ENCODE results near the gene SERPINA9. TPM values are rescaled to one million over a fixed set of nuclear protein-coding genes. Genes with fewer than 3 reads are reported as not detected.

The SERPINA9 gene
- total RNA-seq, 1 experiment from 2014 or later, result not detected

DNA sequence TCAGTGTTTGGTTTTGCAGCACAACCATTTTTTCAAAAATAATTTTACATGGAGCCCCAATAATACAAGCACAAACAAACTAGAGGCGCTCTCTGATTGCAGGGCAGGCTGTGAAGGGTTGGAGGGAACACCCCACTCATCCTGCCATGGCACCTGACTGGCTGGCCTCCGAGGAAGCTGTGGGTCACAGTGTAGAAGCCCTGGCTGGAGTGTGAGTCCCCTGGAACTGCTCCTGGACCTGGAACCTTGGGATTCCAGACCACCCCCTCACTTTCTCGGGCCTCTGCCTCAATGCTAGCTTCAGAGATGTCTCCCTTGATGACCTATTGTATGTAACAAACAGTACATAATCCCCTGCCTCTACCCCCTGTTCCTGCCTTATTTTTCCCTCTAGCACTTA, 48.1 kb upstream of the SERPINA9 start:
- ChIA-PET POLR2A (no interaction called here), RAD21 (ENCODE audit: low non-redundant PET in 1 of 2, low total read pairs in 2 of 2, uncharacterized antibody in 2 of 2, unreplicated experiment in 2 of 2) (no interaction called here)
- no peak for ATAC-seq

More for the DNA sequence above, 48.1 kb upstream of the SERPINA9 start:
- H3K9ac ChIP-seq (ENCODE audit: low read length), result no peak overlapping the region
- no TSS peak for BruUV-seq (replicated peaks)
- intact Hi-C loops (cut with micrococcal nuclease), result no loop called here
- CTCF ChIA-PET, result no interaction called here
- no peak overlapping the region for H2AFZ ChIP-seq (ENCODE audit: low read depth, low read length, poor library complexity, severe bottlenecking)
- no peak overlapping the region for H3K4me2 ChIP-seq (ENCODE audit: low read length)
- DNase-seq (ENCODE audit: low read depth, low spot score), result no peak
- H3K79me2 ChIP-seq (ENCODE audit: insufficient read depth, low read length), result no peaks in the 10 kb centered on the region
- H3K36me3 ChIP-seq (ENCODE audit: control insufficient read depth in 1 of 2, insufficient read depth in 2 of 2, low read length in 2 of 2), result no peaks in the 10 kb centered on the region
- H3K27me3 ChIP-seq (ENCODE audit: insufficient read depth, low read length), result no peaks in the 10 kb centered on the region
- H3K27ac ChIP-seq (ENCODE audit: low read depth, low read length), result no peak overlapping the region
- H3K9me3 ChIP-seq (ENCODE audit: control insufficient read depth in 1 of 2, insufficient read depth in 1 of 2, low read depth in 1 of 2, low read length in 2 of 2), result no peaks in the 10 kb centered on the region
- no peak overlapping the region for H3K4me3 ChIP-seq (replicated peaks in 1 of 2; ENCODE audit: low read depth in 1 of 2, low read length in 2 of 2)
- H4K20me1 ChIP-seq (ENCODE audit: insufficient read depth), result no peaks in the 10 kb centered on the region
- H3K4me1 ChIP-seq (ENCODE audit: control insufficient read depth in 1 of 2, insufficient read depth in 2 of 2, low read length in 2 of 2), result no peaks in the 10 kb centered on the region
- no peaks in the 10 kb centered on the region for H3K9me2 ChIP-seq (ENCODE audit: insufficient read depth)
- TF ChIP-seq, protein P1, sequence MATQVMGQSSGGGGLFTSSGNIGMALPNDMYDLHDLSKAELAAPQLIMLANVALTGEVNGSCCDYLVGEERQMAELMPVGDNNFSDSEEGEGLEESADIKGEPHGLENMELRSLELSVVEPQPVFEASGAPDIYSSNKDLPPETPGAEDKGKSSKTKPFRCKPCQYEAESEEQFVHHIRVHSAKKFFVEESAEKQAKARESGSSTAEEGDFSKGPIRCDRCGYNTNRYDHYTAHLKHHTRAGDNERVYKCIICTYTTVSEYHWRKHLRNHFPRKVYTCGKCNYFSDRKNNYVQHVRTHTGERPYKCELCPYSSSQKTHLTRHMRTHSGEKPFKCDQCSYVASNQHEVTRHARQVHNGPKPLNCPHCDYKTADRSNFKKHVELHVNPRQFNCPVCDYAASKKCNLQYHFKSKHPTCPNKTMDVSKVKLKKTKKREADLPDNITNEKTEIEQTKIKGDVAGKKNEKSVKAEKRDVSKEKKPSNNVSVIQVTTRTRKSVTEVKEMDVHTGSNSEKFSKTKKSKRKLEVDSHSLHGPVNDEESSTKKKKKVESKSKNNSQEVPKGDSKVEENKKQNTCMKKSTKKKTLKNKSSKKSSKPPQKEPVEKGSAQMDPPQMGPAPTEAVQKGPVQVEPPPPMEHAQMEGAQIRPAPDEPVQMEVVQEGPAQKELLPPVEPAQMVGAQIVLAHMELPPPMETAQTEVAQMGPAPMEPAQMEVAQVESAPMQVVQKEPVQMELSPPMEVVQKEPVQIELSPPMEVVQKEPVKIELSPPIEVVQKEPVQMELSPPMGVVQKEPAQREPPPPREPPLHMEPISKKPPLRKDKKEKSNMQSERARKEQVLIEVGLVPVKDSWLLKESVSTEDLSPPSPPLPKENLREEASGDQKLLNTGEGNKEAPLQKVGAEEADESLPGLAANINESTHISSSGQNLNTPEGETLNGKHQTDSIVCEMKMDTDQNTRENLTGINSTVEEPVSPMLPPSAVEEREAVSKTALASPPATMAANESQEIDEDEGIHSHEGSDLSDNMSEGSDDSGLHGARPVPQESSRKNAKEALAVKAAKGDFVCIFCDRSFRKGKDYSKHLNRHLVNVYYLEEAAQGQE (IDR thresholded peaks at IDR 0.05; ENCODE audit: low read depth), result no peak
- no peak for TF ChIP-seq TCF7L2 (IDR thresholded peaks at IDR 0.05; ENCODE audit: borderline replicate concordance, extremely low read depth, insufficient read depth, insufficient read length)
- no peak for TF ChIP-seq EZH2phosphoT487 (IDR thresholded peaks at IDR 0.05; ENCODE audit: borderline replicate concordance)
- no peak for TF ChIP-seq POLR2A (IDR thresholded peaks at IDR 0.05; ENCODE audit: borderline replicate concordance, extremely low read depth, insufficient read depth, insufficient read length)
- TF ChIP-seq CBX3 (IDR thresholded peaks at IDR 0.05; ENCODE audit: low read depth), result no peak
- TF ChIP-seq, protein P2, sequence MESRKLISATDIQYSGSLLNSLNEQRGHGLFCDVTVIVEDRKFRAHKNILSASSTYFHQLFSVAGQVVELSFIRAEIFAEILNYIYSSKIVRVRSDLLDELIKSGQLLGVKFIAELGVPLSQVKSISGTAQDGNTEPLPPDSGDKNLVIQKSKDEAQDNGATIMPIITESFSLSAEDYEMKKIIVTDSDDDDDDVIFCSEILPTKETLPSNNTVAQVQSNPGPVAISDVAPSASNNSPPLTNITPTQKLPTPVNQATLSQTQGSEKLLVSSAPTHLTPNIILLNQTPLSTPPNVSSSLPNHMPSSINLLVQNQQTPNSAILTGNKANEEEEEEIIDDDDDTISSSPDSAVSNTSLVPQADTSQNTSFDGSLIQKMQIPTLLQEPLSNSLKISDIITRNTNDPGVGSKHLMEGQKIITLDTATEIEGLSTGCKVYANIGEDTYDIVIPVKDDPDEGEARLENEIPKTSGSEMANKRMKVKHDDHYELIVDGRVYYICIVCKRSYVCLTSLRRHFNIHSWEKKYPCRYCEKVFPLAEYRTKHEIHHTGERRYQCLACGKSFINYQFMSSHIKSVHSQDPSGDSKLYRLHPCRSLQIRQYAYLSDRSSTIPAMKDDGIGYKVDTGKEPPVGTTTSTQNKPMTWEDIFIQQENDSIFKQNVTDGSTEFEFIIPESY (IDR thresholded peaks at IDR 0.05; ENCODE audit: extremely low read depth, insufficient replicate concordance, low read length), result no peak
- no peak for TF ChIP-seq SP1 (IDR thresholded peaks at IDR 0.05; ENCODE audit: low read depth)
- TF ChIP-seq YY1 (IDR thresholded peaks at IDR 0.05; ENCODE audit: extremely low read depth, insufficient replicate concordance, low read depth, low read length), result no peak
- TF ChIP-seq, protein P3, sequence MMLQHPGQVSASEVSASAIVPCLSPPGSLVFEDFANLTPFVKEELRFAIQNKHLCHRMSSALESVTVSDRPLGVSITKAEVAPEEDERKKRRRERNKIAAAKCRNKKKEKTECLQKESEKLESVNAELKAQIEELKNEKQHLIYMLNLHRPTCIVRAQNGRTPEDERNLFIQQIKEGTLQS (IDR thresholded peaks at IDR 0.05), result no peak
- TF ChIP-seq, protein P4, sequence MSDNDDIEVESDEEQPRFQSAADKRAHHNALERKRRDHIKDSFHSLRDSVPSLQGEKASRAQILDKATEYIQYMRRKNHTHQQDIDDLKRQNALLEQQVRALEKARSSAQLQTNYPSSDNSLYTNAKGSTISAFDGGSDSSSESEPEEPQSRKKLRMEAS (IDR thresholded peaks at IDR 0.05), result no peak
- TF ChIP-seq RAD21 (IDR thresholded peaks at IDR 0.05; ENCODE audit: low read depth), result no peak
- no peak for TF ChIP-seq FOSL1 (IDR thresholded peaks at IDR 0.05; ENCODE audit: low read depth)
- TF ChIP-seq ELF1 (IDR thresholded peaks at IDR 0.05; ENCODE audit: borderline replicate concordance, low read depth), result no peak
- no peak for TF ChIP-seq CEBPB (IDR thresholded peaks at IDR 0.05; ENCODE audit: low read depth)
- no peak for TF ChIP-seq POLR2AphosphoS5 (IDR thresholded peaks at IDR 0.05; ENCODE audit: low read depth, low read length)
